ENCODE measurements around the gene COX5A.

DNA sequence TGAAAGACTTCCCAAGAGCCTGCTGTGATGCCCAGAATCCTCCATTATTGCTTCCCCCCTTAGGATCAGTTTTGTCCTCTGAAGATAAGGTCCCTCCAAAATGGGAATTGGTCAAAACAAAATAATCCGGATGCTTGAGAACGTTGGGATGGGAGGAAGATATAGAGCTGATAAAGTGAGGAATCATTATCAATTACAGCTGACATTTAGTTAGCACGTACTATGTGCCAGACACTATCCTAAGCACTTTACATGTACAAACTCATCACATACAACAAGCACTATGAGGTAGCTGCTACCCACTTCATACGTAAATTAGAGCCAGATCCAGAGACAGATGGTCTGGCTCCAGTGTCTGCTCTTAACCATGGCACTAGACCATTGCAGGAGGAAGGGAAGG, 25.3 kb upstream of the COX5A start:
- no peak for TF ChIP-seq POLR2A (IDR thresholded peaks at IDR 0.05; ENCODE audit: low read depth)
- TF ChIP-seq, protein P1, sequence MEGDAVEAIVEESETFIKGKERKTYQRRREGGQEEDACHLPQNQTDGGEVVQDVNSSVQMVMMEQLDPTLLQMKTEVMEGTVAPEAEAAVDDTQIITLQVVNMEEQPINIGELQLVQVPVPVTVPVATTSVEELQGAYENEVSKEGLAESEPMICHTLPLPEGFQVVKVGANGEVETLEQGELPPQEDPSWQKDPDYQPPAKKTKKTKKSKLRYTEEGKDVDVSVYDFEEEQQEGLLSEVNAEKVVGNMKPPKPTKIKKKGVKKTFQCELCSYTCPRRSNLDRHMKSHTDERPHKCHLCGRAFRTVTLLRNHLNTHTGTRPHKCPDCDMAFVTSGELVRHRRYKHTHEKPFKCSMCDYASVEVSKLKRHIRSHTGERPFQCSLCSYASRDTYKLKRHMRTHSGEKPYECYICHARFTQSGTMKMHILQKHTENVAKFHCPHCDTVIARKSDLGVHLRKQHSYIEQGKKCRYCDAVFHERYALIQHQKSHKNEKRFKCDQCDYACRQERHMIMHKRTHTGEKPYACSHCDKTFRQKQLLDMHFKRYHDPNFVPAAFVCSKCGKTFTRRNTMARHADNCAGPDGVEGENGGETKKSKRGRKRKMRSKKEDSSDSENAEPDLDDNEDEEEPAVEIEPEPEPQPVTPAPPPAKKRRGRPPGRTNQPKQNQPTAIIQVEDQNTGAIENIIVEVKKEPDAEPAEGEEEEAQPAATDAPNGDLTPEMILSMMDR (IDR thresholded peaks at IDR 0.05) = no peak

Data from esophagus muscularis mucosa (tissue), 3 donors.